Subcutaneous adipose tissue (tissue), 4 donors: ENCODE measurements around the gene CCNI2. TPM values are rescaled to one million over a fixed set of nuclear protein-coding genes. Genes with fewer than 3 reads are reported as not detected.

ENCODE experiments used
- total RNA-seq, 4 donors: library from RNA; depleted of rRNA; stranded (reverse); fragments of >200 nt; gene quantifications; one replicate each; pipeline ENCODE4 v1.1.0, GENCODE V29; 2016
- TF ChIP-seq, protein P1 (sequence below): fragments of 450-650 bp; IDR thresholded peaks from one replicate; pipeline ENCODE4 v1.5.1; 2016; ENCODE audit warnings: low read depth, mild to moderate bottlenecking, control low read depth, antibody characterized with exemption, moderate library complexity

CCNI2 gene
- total RNA-seq, 4 donors from 2014 or later = not detected

DNA sequence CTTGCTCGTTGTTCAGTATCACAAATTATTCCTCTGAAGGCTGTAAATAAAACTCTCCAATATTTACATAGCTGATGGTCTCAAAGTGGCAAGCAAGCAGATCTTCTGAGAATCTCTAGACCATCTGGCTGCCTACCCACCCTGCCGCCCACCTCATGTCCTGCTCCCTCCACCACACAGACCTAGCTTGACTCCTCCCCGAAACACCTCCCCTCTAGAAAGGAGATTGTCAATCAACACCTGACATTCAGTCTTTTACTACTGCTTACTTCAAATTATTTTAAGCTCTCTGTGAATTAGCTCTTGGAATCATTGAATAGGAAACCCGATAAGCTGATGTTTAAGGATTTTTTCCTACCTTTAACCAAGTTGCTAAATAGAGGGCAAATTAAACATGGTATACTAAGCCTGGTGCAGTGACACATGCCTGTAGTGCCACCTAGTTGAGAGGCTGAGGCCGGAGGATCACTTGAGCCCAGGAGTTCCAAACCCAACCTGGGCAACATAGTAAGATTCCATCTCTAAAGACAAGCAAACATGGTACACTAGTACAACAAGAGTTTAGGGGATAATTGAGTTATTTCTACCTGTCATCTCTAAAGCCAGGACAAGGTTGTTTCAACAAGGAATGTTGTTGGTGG, 54.9 kb downstream of the CCNI2 start:
- TF ChIP-seq, protein P1, sequence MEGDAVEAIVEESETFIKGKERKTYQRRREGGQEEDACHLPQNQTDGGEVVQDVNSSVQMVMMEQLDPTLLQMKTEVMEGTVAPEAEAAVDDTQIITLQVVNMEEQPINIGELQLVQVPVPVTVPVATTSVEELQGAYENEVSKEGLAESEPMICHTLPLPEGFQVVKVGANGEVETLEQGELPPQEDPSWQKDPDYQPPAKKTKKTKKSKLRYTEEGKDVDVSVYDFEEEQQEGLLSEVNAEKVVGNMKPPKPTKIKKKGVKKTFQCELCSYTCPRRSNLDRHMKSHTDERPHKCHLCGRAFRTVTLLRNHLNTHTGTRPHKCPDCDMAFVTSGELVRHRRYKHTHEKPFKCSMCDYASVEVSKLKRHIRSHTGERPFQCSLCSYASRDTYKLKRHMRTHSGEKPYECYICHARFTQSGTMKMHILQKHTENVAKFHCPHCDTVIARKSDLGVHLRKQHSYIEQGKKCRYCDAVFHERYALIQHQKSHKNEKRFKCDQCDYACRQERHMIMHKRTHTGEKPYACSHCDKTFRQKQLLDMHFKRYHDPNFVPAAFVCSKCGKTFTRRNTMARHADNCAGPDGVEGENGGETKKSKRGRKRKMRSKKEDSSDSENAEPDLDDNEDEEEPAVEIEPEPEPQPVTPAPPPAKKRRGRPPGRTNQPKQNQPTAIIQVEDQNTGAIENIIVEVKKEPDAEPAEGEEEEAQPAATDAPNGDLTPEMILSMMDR = no peak

Other genes with a start within 250 kb of the CCNI2 start
- gene IL5, start 203.9 kb upstream of the CCNI2 start, total RNA-seq = not detected
- 10 to 100 TPM; 34.8 to 76.3 (median 40.9) TPM for gene RAD50, start 190.4 kb upstream of the CCNI2 start, total RNA-seq
- gene IL13, start 89.3 kb upstream of the CCNI2 start, total RNA-seq = under 1 TPM in 1 of 4 donors, not detected in 3; 0.66 TPM
- not detected for gene IL4, start 73.4 kb upstream of the CCNI2 start, total RNA-seq
- 1 to 10 TPM; 2.1 to 5.8 (median 4.3) TPM for gene KIF3A, start 9.9 kb upstream of the CCNI2 start, total RNA-seq
- gene SEPTIN8, start 29.8 kb downstream of the CCNI2 start, total RNA-seq = 10 to 100 TPM; 19.9 to 30.8 (median 22.4) TPM
- gene SOWAHA, start 65.9 kb downstream of the CCNI2 start, total RNA-seq = under 1 TPM; 0.16 to 0.75 (median 0.37) TPM
- gene SHROOM1, start 83.2 kb downstream of the CCNI2 start, total RNA-seq = 1 to 10 TPM in 3 of 4 donors, under 1 TPM in 1; 0.49 to 8.3 (median 3.4) TPM
- under 1 TPM in 3 of 4 donors, not detected in 1; 0.22 to 0.75 (median 0.51) TPM for gene GDF9, start 119.0 kb downstream of the CCNI2 start, total RNA-seq
- gene UQCRQ, start 119.2 kb downstream of the CCNI2 start, total RNA-seq = 100 to 1,000 TPM in 3 of 4 donors, 10 to 100 TPM in 1; 97.2 to 170 (median 130) TPM
- 1 to 10 TPM in 3 of 4 donors, under 1 TPM in 1; 0.57 to 4.2 (median 1.6) TPM for gene LEAP2, start 126.2 kb downstream of the CCNI2 start, total RNA-seq
- gene AFF4, start 216.2 kb downstream of the CCNI2 start, total RNA-seq = 10 to 100 TPM; 61.6 to 84.1 (median 67.1) TPM